Muscle of leg (tissue), 11 donors: Measurements from ENCODE around the gene AGAP1. TPM values are rescaled to one million over a fixed set of nuclear protein-coding genes. Genes with fewer than 3 reads are reported as not detected.

Experiments
- DNase-seq: peaks from one replicate; pipeline ENCODE4 v3.0.0; 2013
- H3K27ac ChIP-seq: one replicate; pipeline ENCODE4 v1.5.1; 2013; ENCODE audit warnings: mild to moderate bottlenecking, low read length, control low read depth
- H3K27me3 ChIP-seq: one replicate; pipeline ENCODE4 v1.6.1; 2013; ENCODE audit warnings: low read length; ENCODE audit not compliant: control insufficient read depth, insufficient read depth
- H3K36me3 ChIP-seq: one replicate; pipeline ENCODE4 v1.6.1; 2013; ENCODE audit warnings: low read length; ENCODE audit not compliant: control insufficient read depth, insufficient read depth
- H3K4me1 ChIP-seq: one replicate; pipeline ENCODE4 v1.6.1; 2013; ENCODE audit warnings: low read length; ENCODE audit not compliant: control insufficient read depth, insufficient read depth
- H3K4me3 ChIP-seq: one replicate; pipeline ENCODE4 v1.5.1; 2013; ENCODE audit warnings: low read length, control low read depth
- H3K9me3 ChIP-seq: replicated peaks from 2 replicates; pipeline ENCODE4 v1.6.1; 2013; ENCODE audit warnings: low read depth, low read length; ENCODE audit not compliant: control insufficient read depth
- WGBS: methylation state at CpG from one replicate; pipeline ENCODE4 v1.1.5; 2013; ENCODE audit warnings: missing lambda C conversion rate; ENCODE audit not compliant: insufficient coverage; 5-methylcytosine and 5-hydroxymethylcytosine counted together
- polyA plus RNA-seq, 8 donors: library from polyadenylated mRNA; unstranded; fragments of 120-200 nt; gene quantifications; one replicate each; pipeline versions ENCODE4 v1.2.1 to v1.2.3, GENCODE V29; 2013; ENCODE audit warnings: inconsistent platforms in 1 of 8, low replicate concordance in 1 of 8; ENCODE audit not compliant: insufficient read length in 8 of 8, insufficient read depth in 1 of 8
- total RNA-seq: library from RNA; stranded (reverse); fragments of 120-200 nt; gene quantifications from one replicate; pipeline ENCODE4 v1.2.4, GENCODE V29; 2013

The AGAP1 gene
- total and polyA plus RNA-seq, 9 donors = 19.1 to 32.0 (median 26.8) TPM

- WGBS = 65% methylated on average over 4 of the region's 4 CpGs
Observed at GRCh38 chr2:235780401-235780800, 286.6 kb downstream of the AGAP1 start.

GRCh38 chr2:235781775-235782174 lies 287.9 kb downstream of the AGAP1 start:
- H3K4me1 ChIP-seq = no peaks in the 10 kb centered on the region
- WGBS = 67% methylated on average over 3 of the region's 6 CpGs
- no peaks in the 10 kb centered on the region for H3K27me3 ChIP-seq
- DNase-seq = no peak
- no peak overlapping the region for H3K27ac ChIP-seq
- H3K36me3 ChIP-seq = peaks cover 23% of the 10 kb centered on the region
- H3K9me3 ChIP-seq = no peaks in the 10 kb centered on the region
- H3K4me3 ChIP-seq = no peak overlapping the region

More at GRCh38 chr2:235780401-235780800, 286.6 kb downstream of the AGAP1 start:
- H3K4me1 ChIP-seq = no peaks in the 10 kb centered on the region
- H3K4me3 ChIP-seq = no peak overlapping the region
- H3K27ac ChIP-seq = no peak overlapping the region
- no peak for DNase-seq
- H3K36me3 ChIP-seq = peaks cover 21% of the 10 kb centered on the region
- no peaks in the 10 kb centered on the region for H3K27me3 ChIP-seq
- H3K9me3 ChIP-seq = no peaks in the 10 kb centered on the region

- H3K4me3 ChIP-seq = no peak overlapping the region
- no peaks in the 10 kb centered on the region for H3K9me3 ChIP-seq
- no peaks in the 10 kb centered on the region for H3K4me1 ChIP-seq
- peaks cover 11% of the 10 kb centered on the region for H3K36me3 ChIP-seq
- H3K27ac ChIP-seq = no peak overlapping the region
- no peak for DNase-seq
- H3K27me3 ChIP-seq = no peaks in the 10 kb centered on the region
- WGBS = 60% methylated on average over 1 of the region's 4 CpGs
Observed at GRCh38 chr2:235784788-235785187, 290.9 kb downstream of the AGAP1 start.

GRCh38 chr2:235789552-235789951 lies 295.7 kb downstream of the AGAP1 start:
- Histone ChIP-seq H3K9me3 (no peaks in the 10 kb centered on the region), H3K27ac (no peak overlapping the region), H3K36me3 (peaks cover 18% of the 10 kb centered on the region), H3K27me3 (no peaks in the 10 kb centered on the region), H3K4me1 (no peaks in the 10 kb centered on the region), H3K4me3 (no peak overlapping the region)
- WGBS = 92% methylated on average over 2 of the region's 4 CpGs
- DNase-seq = no peak

- DNase-seq = no peak
- WGBS = 46% methylated on average over 10 of the region's 13 CpGs
- Histone ChIP-seq H3K4me1 (no peaks in the 10 kb centered on the region), H3K27me3 (no peaks in the 10 kb centered on the region), H3K27ac (no peak overlapping the region), H3K9me3 (no peaks in the 10 kb centered on the region), H3K36me3 (peaks cover 14% of the 10 kb centered on the region), H3K4me3 (no peak overlapping the region)
Observed at GRCh38 chr2:235793163-235793752, 299.4 kb downstream of the AGAP1 start.

- H3K27me3 ChIP-seq = no peaks in the 10 kb centered on the region
- no peak overlapping the region for H3K4me3 ChIP-seq
- WGBS = over 99% methylated on average over 11 of the region's 17 CpGs
- H3K9me3 ChIP-seq = no peaks in the 10 kb centered on the region
- H3K27ac ChIP-seq = no peak overlapping the region
- H3K4me1 ChIP-seq = no peaks in the 10 kb centered on the region
- peaks cover 38% of the 10 kb centered on the region for H3K36me3 ChIP-seq
- DNase-seq = no peak
Observed at GRCh38 chr2:235799281-235799680, 305.4 kb downstream of the AGAP1 start.

- Histone ChIP-seq H3K36me3 (peaks cover 45% of the 10 kb centered on the region), H3K4me1 (no peaks in the 10 kb centered on the region), H3K27me3 (no peaks in the 10 kb centered on the region), H3K9me3 (no peaks in the 10 kb centered on the region), H3K4me3 (no peak overlapping the region), H3K27ac (no peak overlapping the region)
- no peak for DNase-seq
Observed at GRCh38 chr2:235802542-235802941, 308.7 kb downstream of the AGAP1 start.

- H3K27ac ChIP-seq = no peak overlapping the region
- H3K36me3 ChIP-seq = peaks cover 42% of the 10 kb centered on the region
- WGBS = no CpG with 5 or more reads among the region's 1 CpG
- H3K9me3 ChIP-seq = no peaks in the 10 kb centered on the region
- no peaks in the 10 kb centered on the region for H3K27me3 ChIP-seq
- H3K4me3 ChIP-seq = no peak overlapping the region
- H3K4me1 ChIP-seq = no peaks in the 10 kb centered on the region
- no peak for DNase-seq
Observed at GRCh38 chr2:235803028-235803427, 309.2 kb downstream of the AGAP1 start.

GRCh38 chr2:235804676-235805075 lies 310.8 kb downstream of the AGAP1 start:
- Histone ChIP-seq H3K36me3 (peaks cover 45% of the 10 kb centered on the region), H3K4me3 (no peak overlapping the region), H3K9me3 (no peaks in the 10 kb centered on the region), H3K27me3 (no peaks in the 10 kb centered on the region), H3K27ac (no peak overlapping the region), H3K4me1 (no peaks in the 10 kb centered on the region)
- no peak for DNase-seq
- WGBS = 68% methylated on average over 3 of the region's 6 CpGs

- Histone ChIP-seq H3K36me3 (peaks cover 47% of the 10 kb centered on the region), H3K4me1 (no peaks in the 10 kb centered on the region), H3K27me3 (no peaks in the 10 kb centered on the region), H3K27ac (no peak overlapping the region), H3K9me3 (no peaks in the 10 kb centered on the region), H3K4me3 (no peak overlapping the region)
- DNase-seq = no peak
- 70% methylated on average over 19 of the region's 29 CpGs for WGBS
Observed at GRCh38 chr2:235806986-235807750, 313.3 kb downstream of the AGAP1 start.
